Measurements from ENCODE around the gene C15orf40.
"Not testable (repeated sequence)": the region's sequence is repeated elsewhere in the genome, so short reads cannot be mapped to it uniquely, and the experiment has no call there.

C15orf40 gene

DNA sequence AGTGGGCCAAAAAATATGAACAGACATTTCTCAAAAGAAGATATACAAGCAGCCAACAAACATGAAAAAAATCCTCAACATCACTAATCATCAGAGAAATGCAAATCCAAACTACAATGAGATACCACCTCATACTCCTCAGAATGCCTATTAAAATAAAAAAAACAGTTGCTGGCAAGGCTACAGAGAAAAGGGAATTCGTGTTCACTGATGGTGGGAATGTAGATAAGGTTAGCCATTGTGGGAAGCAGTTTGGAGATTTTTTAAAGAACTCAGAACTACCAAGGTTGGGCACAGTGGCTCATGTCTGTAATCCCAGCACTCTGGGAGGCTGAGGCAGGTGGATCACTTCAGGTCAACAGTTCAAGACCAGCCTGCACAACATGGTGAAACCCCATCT lies 27.8 kb upstream of the C15orf40 start:
- TF ChIP-seq, protein P1, sequence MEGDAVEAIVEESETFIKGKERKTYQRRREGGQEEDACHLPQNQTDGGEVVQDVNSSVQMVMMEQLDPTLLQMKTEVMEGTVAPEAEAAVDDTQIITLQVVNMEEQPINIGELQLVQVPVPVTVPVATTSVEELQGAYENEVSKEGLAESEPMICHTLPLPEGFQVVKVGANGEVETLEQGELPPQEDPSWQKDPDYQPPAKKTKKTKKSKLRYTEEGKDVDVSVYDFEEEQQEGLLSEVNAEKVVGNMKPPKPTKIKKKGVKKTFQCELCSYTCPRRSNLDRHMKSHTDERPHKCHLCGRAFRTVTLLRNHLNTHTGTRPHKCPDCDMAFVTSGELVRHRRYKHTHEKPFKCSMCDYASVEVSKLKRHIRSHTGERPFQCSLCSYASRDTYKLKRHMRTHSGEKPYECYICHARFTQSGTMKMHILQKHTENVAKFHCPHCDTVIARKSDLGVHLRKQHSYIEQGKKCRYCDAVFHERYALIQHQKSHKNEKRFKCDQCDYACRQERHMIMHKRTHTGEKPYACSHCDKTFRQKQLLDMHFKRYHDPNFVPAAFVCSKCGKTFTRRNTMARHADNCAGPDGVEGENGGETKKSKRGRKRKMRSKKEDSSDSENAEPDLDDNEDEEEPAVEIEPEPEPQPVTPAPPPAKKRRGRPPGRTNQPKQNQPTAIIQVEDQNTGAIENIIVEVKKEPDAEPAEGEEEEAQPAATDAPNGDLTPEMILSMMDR (IDR thresholded peaks at IDR 0.05; ENCODE audit: low read length, missing control alignments) = no peak
- no peak for DNase-seq (ENCODE audit: low read depth)

DNA sequence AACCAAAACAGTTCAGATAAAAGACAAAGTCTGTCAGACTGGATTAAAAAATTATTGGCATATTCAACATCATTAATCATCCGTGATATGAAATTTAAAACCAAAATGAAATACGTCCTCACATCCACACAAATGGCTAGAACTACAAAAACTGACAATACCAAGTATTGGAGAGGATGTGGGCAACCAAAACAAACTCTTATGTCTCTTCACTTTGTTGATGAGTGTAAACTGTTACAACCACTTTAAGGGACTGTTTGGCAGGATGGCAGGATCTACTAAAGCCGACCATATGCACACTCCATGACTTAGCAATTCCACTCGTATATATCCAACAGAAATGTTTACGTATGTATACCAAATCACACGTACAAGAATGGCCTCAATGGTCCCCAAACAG lies 24.8 kb upstream of the C15orf40 start:
- TF ChIP-seq, protein P1 (IDR thresholded peaks at IDR 0.05; ENCODE audit: low read length, missing control alignments) = no peak
- no peak overlapping the region for H3K4me3 ChIP-seq (replicated peaks; ENCODE audit: low read depth, low read length)
- DNase-seq (ENCODE audit: low read depth) = no peak

More for the DNA sequence above, 27.8 kb upstream of the C15orf40 start:
- H3K4me3 ChIP-seq (replicated peaks; ENCODE audit: low read depth, low read length) = no peak overlapping the region

DNA sequence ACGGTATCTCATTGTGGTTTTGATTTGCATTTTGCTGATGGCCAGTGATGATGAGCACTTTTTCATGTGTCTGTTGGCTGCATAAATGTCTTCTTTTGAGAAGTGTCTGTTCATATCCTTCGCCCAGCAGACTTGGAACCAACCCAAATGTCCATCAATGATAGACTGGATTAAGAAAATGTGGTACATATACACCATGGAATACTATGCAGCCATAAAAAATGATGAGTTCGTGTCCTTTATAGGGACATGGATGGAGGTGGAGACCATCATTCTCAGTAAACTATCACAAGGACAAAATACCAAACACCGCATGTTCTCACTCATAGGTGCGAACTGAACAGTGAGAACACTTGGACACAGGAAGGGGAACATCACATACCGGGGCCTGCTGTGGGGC lies 19.8 kb upstream of the C15orf40 start:
- DNase-seq (ENCODE audit: low read depth); H3K4me3 ChIP-seq (replicated peaks; ENCODE audit: low read depth, low read length): not testable (repeated sequence)

DNA sequence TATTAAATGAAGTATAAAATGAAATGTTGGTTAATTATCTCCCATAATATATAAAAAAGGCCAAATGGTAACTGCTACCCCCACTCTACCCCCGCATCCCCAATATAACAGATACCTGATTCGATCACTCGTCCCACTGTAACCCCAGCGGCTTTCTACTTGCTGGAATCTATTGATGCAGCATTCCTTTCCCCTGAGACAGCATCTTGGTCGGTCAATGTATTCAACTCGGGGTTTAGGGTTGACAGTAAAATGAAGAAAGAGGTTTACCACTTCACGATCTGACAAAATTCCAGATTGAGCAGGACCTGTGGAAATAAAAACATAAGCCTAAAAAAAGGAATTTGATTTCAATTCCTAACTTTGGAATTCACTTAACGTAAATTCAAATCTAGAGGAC lies 18.6 kb upstream of the C15orf40 start:
- H3K4me3 ChIP-seq (replicated peaks; ENCODE audit: low read depth, low read length) = no peak overlapping the region
- DNase-seq (ENCODE audit: low read depth) = peak; percentile 34
- TF ChIP-seq, protein P1 (IDR thresholded peaks at IDR 0.05; ENCODE audit: low read length, missing control alignments) = no peak

DNA sequence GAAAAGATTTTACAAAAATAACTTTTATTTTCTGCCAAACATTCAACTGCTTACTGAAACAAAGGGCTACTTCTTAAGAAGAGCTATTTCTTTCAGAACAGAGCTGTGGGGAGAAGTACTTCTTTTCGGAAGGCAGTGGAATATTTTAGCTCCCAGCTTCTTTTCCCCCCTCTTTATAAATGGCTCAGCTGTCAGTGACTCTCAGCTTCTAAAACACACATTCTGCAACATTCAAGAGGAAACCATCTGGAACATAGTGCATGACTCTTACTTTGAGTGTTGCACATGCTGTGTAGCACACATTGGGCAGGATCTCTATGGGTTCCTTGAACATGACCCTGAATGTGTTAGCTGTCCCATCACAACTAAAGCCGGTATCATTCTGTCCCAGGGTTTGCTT lies 7.0 kb upstream of the C15orf40 start:
- no peak overlapping the region for H3K4me3 ChIP-seq (replicated peaks; ENCODE audit: low read depth, low read length)
- TF ChIP-seq, protein P1 (IDR thresholded peaks at IDR 0.05; ENCODE audit: low read length, missing control alignments) = no peak
- no peak for DNase-seq (ENCODE audit: low read depth)

DNA sequence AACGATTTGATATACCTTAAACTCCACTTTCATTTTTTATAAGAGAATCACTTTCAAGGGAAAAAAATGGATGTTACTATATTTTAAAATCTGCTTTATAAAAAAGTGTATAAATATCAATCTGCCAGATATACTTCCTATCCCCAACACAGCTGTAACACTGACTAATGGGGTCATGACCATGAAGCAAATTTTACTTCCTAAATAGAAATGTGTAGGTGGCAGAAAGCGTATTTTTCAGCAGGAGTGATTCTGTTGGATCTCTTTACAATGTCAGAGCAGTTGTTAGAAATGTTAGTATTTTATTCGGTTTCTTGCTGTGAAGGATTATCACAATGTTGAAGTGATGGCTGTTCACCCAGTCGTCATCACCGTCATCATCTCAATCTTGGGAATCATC lies 5.5 kb upstream of the C15orf40 start:
- DNase-seq (ENCODE audit: low read depth) = no peak
- no peak overlapping the region for H3K4me3 ChIP-seq (replicated peaks; ENCODE audit: low read depth, low read length)
- TF ChIP-seq, protein P1 (IDR thresholded peaks at IDR 0.05; ENCODE audit: low read length, missing control alignments) = no peak

DNA sequence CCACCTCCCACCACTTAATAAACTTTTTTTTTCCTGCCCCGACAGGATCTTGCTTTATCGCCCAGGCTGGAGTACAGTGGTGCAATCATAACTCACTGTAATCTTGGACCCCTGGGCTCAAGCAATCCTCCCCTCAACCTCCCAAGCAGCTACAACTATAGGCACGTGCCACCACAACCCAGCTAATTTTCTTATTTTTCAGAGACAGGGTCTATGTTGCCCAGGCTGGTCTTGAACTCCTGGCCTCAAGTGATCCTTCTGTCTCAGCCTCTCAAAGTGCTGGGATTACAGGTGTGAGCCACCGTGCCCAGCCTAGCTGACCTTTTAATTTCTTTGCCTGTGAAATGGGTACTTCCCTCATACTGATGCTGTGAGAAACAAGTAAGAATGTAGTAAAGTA lies 3.9 kb upstream of the C15orf40 start:
- H3K4me3 ChIP-seq (replicated peaks; ENCODE audit: low read depth, low read length) = no peak overlapping the region
- no peak for DNase-seq (ENCODE audit: low read depth)
- TF ChIP-seq, protein P1 (IDR thresholded peaks at IDR 0.05; ENCODE audit: low read length, missing control alignments) = no peak
